HG02852 (cell line): ENCODE measurements around the gene MRPS25.

Experiments used
- ATAC-seq: cut with Tn5 transposase; IDR thresholded peaks from one replicate; pipeline ENCODE4 v1.9.1; 2021; ENCODE audit warnings: mild to moderate bottlenecking, moderate library complexity; ENCODE audit not compliant: unreplicated experiment

Gene MRPS25

GRCh38 chr3:15083252-15083651, 18.1 kb upstream of the MRPS25 start:
- ATAC-seq = no peak

- ATAC-seq = no peak
Observed at GRCh38 chr3:15081960-15082664, 17.0 kb upstream of the MRPS25 start.

- ATAC-seq = no peak
Observed at GRCh38 chr3:15079091-15079490, 14.0 kb upstream of the MRPS25 start.

- ATAC-seq = no peak
Observed at GRCh38 chr3:15074500-15074899, 9.4 kb upstream of the MRPS25 start.

- ATAC-seq = no peak
Observed at GRCh38 chr3:15071699-15072098, 6.6 kb upstream of the MRPS25 start.

GRCh38 chr3:15069441-15069840, 4.3 kb upstream of the MRPS25 start:
- no peak for ATAC-seq

GRCh38 chr3:15066467-15066866, 1.4 kb upstream of the MRPS25 start:
- ATAC-seq = no peak

- peak; percentile 4 for ATAC-seq
Observed at GRCh38 chr3:15065550-15066007, 464 bp upstream of the MRPS25 start.

- peak; percentile 8 for ATAC-seq
Observed at GRCh38 chr3:15064299-15064834, 748 bp downstream of the MRPS25 start.

- no peak for ATAC-seq
Observed at GRCh38 chr3:15063656-15064286, 1.3 kb downstream of the MRPS25 start.

GRCh38 chr3:15063238-15063637, 1.9 kb downstream of the MRPS25 start:
- ATAC-seq = no peak

- ATAC-seq = no peak
Observed at GRCh38 chr3:15060029-15060428, 5.1 kb downstream of the MRPS25 start.

GRCh38 chr3:15056676-15057404, 8.3 kb downstream of the MRPS25 start:
- no peak for ATAC-seq

GRCh38 chr3:15055019-15055557, 10.0 kb downstream of the MRPS25 start:
- peak; percentile 43 for ATAC-seq

- no peak for ATAC-seq
Observed at GRCh38 chr3:15053541-15053940, 11.6 kb downstream of the MRPS25 start.

- no peak for ATAC-seq
Observed at GRCh38 chr3:15052335-15053242, 12.5 kb downstream of the MRPS25 start.

- ATAC-seq = peak; percentile 48
Observed at GRCh38 chr3:15051531-15051930, 13.6 kb downstream of the MRPS25 start.

GRCh38 chr3:15050405-15051092, 14.6 kb downstream of the MRPS25 start:
- peak; percentile 87 for ATAC-seq

GRCh38 chr3:15049584-15049983, 15.5 kb downstream of the MRPS25 start:
- ATAC-seq = no peak

GRCh38 chr3:15045667-15046066, 19.4 kb downstream of the MRPS25 start:
- no peak for ATAC-seq
